Duodenal mucosa (tissue), 2 donors: ENCODE data around the gene STAG2.
"Not testable (repeated sequence)": the region's sequence is repeated elsewhere in the genome, so short reads cannot be mapped to it uniquely, and the experiment has no call there.

ENCODE experiments used
- H3K27ac ChIP-seq: one replicate; pipeline ENCODE4 v1.7.0; 2013; ENCODE audit warnings: low read depth, low read length
- H3K27me3 ChIP-seq, 2 donors: one replicate each; pipeline ENCODE4 v1.7.0; 2013; ENCODE audit warnings: low read length in 2 of 2, control low read depth in 1 of 2; ENCODE audit not compliant: insufficient read depth in 2 of 2, control insufficient read depth in 1 of 2
- H3K36me3 ChIP-seq, 2 donors: one replicate each; pipeline ENCODE4 v1.7.0; 2013; ENCODE audit warnings: low read length in 2 of 2, control low read depth in 1 of 2; ENCODE audit not compliant: insufficient read depth in 2 of 2, control insufficient read depth in 1 of 2
- H3K4me1 ChIP-seq, 2 donors: one replicate each; pipeline ENCODE4 v1.7.0; 2013; ENCODE audit warnings: low read length in 2 of 2, control low read depth in 1 of 2; ENCODE audit not compliant: insufficient read depth in 2 of 2, control insufficient read depth in 1 of 2
- H3K4me3 ChIP-seq, 2 donors: one replicate each; pipeline ENCODE4 v1.7.0; 2013; ENCODE audit warnings: low read length in 2 of 2, low read depth in 1 of 2
- H3K9ac ChIP-seq, 2 donors: one replicate each; pipeline ENCODE4 v1.7.0; 2013; ENCODE audit warnings: low read length in 2 of 2, low read depth in 1 of 2
- H3K9me3 ChIP-seq, 2 donors: one replicate each; pipeline ENCODE4 v1.7.0; 2013; ENCODE audit warnings: low read length in 2 of 2, control low read depth in 1 of 2; ENCODE audit not compliant: control insufficient read depth in 1 of 2

Gene STAG2

DNA sequence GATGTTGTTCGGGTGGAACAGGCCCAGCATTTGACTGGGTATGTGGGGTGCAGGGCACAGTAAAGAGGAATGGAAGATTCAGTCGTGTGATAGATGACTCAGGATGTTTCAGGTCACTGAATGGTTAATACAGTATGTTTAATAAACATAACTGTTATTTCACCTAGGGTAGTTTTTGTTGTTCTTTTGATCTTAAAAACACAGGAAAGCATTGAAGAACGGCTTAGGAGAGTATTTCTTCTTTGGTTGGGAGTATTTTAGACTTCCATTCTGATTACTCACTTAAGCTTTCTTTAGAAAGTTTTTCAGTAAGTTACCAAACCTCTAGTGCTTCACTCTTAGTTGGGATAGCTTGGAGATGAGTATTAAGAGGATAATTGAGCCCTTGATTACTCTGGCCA lies 62.3 kb downstream of the STAG2 start:
- H3K27ac ChIP-seq = no peak overlapping the region
- H3K9ac ChIP-seq = no peak overlapping the region
- no peaks in the 10 kb centered on the region for H3K27me3 ChIP-seq
- H3K36me3 ChIP-seq = no peaks in the 10 kb centered on the region
- H3K4me1 ChIP-seq = no peaks in the 10 kb centered on the region
- H3K4me3 ChIP-seq = no peak overlapping the region
- no peaks in the 10 kb centered on the region for H3K9me3 ChIP-seq

DNA sequence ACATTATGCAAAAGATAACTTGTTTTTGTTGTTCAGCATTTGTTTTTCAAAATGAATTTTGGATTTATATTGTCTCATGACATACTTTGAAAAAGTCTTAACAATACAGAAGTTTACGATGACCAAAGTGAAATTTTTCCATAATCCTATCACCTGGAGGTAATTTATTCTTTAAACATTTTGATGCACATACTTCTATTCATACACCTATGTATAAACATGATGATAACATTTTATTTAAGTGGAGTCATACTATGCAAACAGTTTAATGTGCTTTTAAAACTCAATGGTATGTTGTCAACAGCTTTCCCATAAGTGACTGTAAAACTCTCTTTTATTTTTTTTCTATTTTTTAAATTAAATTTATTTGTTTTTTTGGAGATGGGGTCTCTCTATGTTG lies 65.0 kb downstream of the STAG2 start:
- Histone ChIP-seq H3K36me3 (no peaks in the 10 kb centered on the region), H3K4me1 (no peaks in the 10 kb centered on the region), H3K4me3 (no peak overlapping the region), H3K27ac (no peak overlapping the region), H3K9me3 (no peaks in the 10 kb centered on the region), H3K27me3 (no peaks in the 10 kb centered on the region), H3K9ac (no peak overlapping the region)

DNA sequence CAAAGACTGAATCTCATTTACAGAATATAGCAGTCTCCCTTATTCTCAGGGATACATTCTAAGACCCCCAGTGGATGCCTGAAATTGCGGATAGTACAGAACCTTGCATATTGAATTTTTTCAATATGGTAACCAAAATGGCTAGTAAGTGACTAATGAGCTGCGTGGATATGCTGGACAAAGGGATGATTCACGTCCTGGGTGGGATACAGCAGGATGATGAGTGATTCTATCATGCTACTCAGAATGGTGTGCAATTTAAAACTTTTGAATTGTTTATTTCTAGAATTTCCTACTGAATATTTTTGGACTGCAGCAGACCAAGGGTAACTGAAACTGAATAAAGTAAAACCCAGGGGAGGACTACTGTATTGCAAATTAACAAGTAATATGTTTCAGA lies 66.7 kb downstream of the STAG2 start:
- Histone ChIP-seq H3K36me3 (no peaks in the 10 kb centered on the region), H3K9ac (no peak overlapping the region), H3K4me3 (no peak overlapping the region), H3K27ac (no peak overlapping the region), H3K4me1 (no peaks in the 10 kb centered on the region), H3K27me3 (no peaks in the 10 kb centered on the region), H3K9me3 (no peaks in the 10 kb centered on the region)

DNA sequence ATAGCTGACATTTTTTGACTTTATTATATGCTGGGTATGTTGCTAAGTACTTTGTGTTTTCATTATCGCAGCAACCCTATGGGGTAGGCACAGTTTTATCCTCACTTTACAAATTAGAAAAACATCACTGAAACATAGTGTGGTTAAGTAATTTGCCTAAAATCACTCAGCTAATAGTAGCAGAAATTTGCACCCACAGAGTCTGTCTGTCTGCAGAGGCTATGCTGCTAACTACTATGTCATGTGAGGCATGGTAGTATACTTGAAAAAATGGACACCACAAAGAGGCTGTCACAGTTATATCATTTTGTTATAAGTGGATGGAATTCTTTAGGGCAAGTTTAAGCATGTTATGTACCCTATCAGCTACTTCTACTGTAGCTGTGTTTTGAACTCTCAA lies 69.0 kb downstream of the STAG2 start:
- H3K9me3 ChIP-seq = no peaks in the 10 kb centered on the region
- H3K36me3 ChIP-seq = no peaks in the 10 kb centered on the region
- no peak overlapping the region for H3K27ac ChIP-seq
- H3K27me3 ChIP-seq = no peaks in the 10 kb centered on the region
- H3K9ac ChIP-seq = no peak overlapping the region
- no peak overlapping the region for H3K4me3 ChIP-seq
- H3K4me1 ChIP-seq = no peaks in the 10 kb centered on the region

DNA sequence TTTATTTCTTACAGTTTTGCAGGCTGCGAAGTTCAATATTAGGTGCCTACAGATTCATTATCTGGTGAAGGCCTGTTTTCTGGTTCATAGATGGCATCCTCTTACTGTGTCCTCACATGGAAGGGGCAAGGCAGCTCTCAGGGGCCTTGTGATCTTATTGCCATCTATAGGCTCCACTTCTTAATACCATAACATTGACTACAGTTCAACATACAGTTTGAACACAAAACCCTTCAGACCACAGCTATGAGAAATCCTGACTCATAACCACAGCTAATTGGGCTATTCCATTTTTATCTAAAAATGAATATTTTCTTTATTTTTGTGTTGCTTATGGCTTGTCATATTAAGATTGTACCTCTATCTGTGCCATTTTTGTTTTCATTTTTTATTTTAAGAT lies 72.3 kb downstream of the STAG2 start:
- Histone ChIP-seq H3K9me3 (no peaks in the 10 kb centered on the region), H3K9ac (no peak overlapping the region), H3K4me1 (no peaks in the 10 kb centered on the region), H3K36me3 (peaks cover 0 to 5% of the 10 kb centered on the region in 2 donors), H3K27me3 (no peaks in the 10 kb centered on the region), H3K27ac (no peak overlapping the region), H3K4me3 (no peak overlapping the region)

DNA sequence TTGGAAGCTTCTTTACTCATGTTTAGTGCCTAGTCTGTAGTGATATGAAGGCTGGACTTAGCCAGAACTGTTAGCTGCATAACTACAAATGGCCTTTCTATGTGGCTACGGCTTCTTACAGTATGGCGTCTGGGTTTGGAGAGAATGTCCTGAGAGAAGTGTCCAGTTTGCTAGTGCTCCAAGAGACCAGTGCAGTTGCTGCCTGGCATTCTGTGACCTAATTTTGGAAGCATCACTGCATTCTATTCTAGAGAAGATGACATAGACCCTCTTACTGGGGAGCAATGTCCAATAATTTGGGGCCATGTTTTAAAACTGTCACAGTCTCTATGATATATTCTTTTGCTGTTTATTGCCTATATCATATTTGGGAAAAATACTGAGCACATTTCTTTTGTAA lies 74.2 kb downstream of the STAG2 start:
- Histone ChIP-seq H3K27ac (no peak overlapping the region), H3K9me3 (no peaks in the 10 kb centered on the region), H3K27me3 (no peaks in the 10 kb centered on the region), H3K36me3 (peaks cover 0 to 5% of the 10 kb centered on the region in 2 donors), H3K9ac (no peak overlapping the region), H3K4me3 (no peak overlapping the region), H3K4me1 (no peaks in the 10 kb centered on the region)

DNA sequence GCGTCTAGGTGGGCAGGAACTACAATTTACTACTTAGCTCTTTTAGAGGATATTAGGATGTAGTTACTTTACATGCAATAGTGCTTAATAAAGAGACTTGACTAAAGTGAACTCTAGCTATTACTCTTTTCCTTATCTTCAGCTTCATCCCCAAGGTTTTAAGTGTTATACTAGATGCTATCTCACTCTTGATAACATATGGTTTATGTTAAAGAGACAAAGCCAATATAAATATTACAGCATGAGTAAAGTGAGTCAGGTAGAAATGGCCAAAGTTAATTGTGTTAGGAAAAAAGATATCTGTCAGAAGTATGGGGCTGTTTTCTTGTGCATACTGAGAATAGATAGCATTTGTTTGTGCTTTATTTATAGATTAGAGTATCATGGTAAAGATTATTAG lies 80.5 kb downstream of the STAG2 start:
- Histone ChIP-seq H3K27me3 (no peaks in the 10 kb centered on the region), H3K4me1 (no peaks in the 10 kb centered on the region), H3K9ac (no peak overlapping the region), H3K4me3 (no peak overlapping the region), H3K27ac (no peak overlapping the region), H3K36me3 (peaks cover 4 to 19% of the 10 kb centered on the region in 2 donors), H3K9me3 (no peaks in the 10 kb centered on the region)

DNA sequence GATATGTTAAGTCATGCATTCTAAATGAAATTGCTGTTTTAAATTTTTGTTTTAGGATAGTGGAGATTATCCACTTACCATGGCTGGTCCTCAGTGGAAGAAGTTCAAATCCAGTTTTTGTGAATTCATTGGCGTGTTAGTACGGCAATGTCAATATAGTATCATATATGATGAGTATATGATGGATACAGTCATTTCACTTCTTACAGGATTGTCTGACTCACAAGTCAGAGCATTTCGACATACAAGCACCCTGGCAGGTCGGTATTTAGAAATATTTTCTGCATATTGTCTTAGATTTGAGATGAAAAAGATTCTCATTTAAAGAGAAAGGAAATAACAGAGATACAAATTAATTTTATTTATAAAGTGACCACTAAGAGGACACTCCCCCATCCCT lies 83.6 kb downstream of the STAG2 start:
- H3K9ac ChIP-seq = no peak overlapping the region
- no peaks in the 10 kb centered on the region for H3K4me1 ChIP-seq
- H3K4me3 ChIP-seq = no peak overlapping the region
- H3K9me3 ChIP-seq = no peaks in the 10 kb centered on the region
- H3K27me3 ChIP-seq = no peaks in the 10 kb centered on the region
- no peak overlapping the region for H3K27ac ChIP-seq
- peaks cover 10 to 28% of the 10 kb centered on the region in 2 donors for H3K36me3 ChIP-seq

DNA sequence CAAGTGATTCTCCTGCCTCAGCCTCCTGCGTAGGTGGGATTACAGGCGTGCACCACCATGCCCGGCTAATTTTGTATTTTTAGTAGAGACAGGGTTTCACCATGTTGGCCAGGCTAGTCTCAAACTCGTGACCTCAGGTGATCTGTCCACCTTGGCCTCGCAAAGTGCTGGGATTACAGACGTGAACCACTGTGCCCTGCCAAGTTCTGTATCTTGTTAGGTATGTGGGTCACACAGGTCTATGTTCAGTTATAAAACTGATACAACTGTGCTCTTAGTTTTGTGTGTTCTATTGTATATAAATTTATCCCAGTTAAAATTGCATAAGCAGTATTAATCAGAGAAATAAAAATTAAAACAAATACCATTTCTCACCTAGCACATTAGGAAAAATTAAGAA lies 122.9 kb downstream of the STAG2 start:
- H3K4me3 ChIP-seq, H3K9ac ChIP-seq, H3K27me3 ChIP-seq, H3K9me3 ChIP-seq, H3K4me1 ChIP-seq, H3K27ac ChIP-seq: not testable (repeated sequence)
- peaks cover 0 to 33% of the 10 kb centered on the region in 2 donors for H3K36me3 ChIP-seq

DNA sequence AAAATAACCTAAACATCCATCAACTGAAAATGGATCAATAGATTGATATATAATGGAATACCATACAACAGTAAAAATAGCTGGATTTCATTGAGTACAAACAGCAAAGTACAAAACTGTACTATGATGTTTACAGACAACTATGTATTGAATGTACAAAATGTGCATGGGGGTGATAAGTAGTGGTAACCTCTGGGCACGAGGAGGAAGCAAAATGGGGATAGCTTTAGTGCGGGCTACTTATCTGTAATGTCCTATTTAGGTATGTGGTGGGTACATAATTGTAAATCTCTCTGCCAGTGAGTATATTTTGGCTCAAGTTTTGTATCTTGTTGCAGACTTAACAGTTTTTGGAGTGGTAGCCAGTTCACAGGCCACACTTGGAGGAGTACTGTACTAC lies 123.6 kb downstream of the STAG2 start:
- Histone ChIP-seq H3K4me3 (no peak overlapping the region), H3K27me3 (no peaks in the 10 kb centered on the region), H3K36me3 (peaks cover 0 to 35% of the 10 kb centered on the region in 2 donors), H3K4me1 (no peaks in the 10 kb centered on the region), H3K9ac (no peak overlapping the region), H3K27ac (no peak overlapping the region), H3K9me3 (no peaks in the 10 kb centered on the region)

DNA sequence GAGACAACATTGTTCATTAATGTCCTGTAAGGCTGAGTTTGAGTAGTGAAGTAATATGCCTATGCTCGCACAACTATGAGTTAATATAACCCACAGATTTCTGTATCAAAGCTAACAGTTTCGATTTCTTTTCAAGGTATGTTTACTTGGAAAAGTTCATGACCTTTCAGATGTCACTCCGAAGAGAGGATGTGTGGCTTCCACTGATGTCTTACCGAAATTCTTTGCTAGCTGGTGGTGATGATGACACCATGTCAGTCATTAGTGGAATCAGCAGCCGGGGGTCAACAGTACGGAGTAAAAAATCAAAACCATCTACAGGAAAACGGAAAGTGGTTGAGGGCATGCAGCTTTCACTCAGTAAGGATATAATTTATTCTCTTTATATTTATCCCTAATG lies 124.9 kb downstream of the STAG2 start:
- Histone ChIP-seq H3K4me3 (no peak overlapping the region), H3K9ac (no peak overlapping the region), H3K4me1 (no peaks in the 10 kb centered on the region), H3K9me3 (no peaks in the 10 kb centered on the region), H3K27me3 (no peaks in the 10 kb centered on the region), H3K27ac (no peak overlapping the region), H3K36me3 (peaks cover 3 to 40% of the 10 kb centered on the region in 2 donors)
